NOMO-1 treated with DMSO at 0.1 percent for 48 hours (cell line): ENCODE results near the gene MAPK12.

Experiments
- DNase-seq: peaks from one replicate; lab custom pipeline; 2025; ENCODE audit not compliant: unreplicated experiment; lab: John Stamatoyannopoulos, UW

The MAPK12 gene

DNA sequence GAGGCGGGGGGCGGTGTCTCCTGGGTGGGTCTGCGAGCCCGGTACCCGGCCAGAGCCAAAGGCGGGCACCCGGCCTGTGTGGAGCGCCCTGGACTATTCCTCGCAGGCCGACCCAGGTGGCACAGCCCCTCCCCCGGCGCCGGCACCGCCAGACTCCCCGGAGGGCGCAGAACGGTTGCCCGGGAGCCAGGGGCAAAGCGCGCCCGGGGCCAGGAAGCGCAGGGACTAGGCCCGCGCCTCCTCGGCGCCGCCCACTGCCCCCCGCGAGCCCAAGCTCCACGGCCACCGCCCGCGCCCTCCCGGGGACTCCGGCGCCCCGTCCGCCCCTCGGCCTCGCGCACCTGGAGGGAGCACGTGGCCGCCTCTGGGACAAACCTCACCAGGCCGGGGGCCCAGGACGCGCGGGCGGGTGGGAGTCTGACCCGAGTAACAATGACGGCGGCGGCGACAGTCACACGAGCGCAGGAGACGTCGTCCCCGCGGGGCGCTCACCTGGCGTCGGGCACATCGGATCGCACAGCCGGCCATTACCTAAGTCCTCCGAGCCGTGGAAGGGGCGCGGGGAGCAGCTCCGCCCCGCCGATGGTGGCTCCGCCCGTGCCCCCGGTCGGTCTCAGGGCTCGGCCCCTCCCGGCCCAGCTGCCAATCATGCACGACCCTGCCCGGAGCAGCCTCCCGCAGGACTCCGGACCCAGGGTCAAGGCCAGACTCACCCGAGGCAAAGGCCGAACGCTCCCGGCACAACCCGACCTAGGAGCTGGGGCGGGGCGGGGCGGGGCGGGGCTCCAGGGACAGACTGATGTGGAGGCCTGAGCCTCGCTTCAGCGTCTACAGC lies 38.5 kb upstream of the MAPK12 start:
- DNase-seq, result no peak

DNA sequence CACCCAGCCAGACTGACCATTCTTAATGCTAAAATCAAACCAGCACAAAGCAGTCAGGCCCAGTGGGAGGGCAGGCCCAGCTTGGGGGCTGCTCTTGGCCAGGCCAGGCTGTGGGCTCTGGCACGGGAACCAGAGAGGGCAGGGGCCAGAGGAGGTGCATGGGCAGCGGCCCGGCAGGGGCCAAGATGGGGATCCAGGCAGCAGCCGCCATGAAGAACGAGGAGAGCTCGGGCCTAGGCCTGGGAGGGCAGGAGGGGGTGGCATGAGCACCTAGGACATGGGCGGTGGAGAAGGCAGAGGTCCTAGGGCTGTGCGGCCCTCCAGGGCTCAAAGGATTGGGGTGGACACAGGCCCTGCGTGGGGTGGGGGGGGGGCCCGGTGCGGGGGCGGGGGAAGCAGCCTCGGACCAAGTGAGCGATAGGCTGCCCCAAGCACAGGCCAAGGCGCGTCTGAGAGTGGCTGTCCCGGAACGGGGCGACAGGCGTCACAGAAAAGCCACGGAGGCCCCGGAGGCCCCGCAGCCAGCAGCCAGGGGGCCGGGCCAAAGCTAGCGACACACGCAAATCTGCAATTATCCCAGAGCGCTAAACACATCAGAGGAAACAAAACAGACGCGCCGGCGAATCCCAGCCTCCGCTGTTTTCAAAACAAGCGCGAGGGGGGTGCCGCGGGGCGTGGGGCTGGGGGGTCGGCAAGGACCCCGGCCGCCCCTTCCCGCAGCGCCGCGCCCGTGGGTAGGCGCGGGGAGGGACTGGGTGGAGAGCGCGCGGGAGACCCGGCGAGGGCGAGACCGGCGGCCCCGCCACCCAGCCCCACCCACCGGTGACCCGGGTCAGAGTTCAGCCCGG lies 37.7 kb upstream of the MAPK12 start:
- DNase-seq, result no peak

DNA sequence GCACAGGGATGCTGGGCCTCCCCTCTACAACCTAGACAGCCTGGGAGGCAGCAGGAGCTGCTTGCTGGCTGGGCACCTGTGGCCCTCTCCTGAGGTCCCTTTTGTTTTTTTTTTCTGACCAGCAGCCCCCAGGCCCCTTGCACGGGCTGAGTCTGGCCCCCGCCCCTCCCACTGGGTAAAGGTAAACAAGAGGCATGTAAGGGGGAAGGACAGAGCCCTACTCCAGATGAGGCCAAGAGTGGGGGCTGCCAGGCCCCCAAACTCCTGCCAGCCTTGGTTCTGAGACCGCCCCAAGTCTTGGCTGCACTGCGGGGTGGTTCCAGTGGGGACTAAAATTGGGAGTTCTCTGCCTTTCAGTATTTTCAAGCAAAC lies 36.8 kb upstream of the MAPK12 start:
- no peak for DNase-seq

DNA sequence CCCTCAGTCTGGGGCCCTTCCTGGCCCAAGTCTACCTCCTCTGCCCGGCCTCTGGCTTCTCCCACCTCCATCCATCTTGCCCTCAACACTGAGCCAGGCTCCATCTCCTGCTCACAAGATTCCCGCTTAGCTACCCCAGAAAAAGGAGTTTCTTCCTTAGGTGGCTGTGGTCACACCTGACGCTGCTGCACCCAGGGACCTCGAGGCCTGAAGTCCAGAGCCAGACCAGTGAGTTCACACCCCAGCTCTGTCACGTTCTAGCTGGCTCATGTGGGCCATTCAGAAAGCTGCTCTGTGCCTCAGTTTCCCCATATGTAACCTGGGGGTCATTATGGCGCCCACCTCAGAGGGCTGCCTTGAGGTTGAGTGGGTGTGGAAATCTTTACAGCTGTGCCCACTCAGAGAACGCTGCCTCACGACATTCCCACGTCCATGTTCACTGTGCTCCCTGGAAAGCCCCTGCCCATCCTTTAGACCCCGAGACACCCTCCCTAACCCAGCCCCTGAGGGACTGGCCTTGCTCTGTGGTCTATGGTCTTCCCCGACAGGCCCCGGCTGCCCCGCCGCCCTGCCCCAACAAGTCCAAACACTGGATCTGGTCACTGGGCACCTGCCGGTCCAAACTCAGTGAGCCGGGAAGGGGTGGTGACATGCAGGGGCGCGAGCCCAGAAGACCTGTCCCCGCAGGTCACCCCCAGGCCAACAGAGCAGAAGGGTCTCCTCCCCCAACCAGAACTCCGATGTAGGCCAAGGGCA lies 36.2 kb upstream of the MAPK12 start:
- DNase-seq, result no peak

- DNase-seq, result no peak
These were observed 35.4 kb upstream of the MAPK12 start for GRCh38 chr22:50296658-50297490.

DNA sequence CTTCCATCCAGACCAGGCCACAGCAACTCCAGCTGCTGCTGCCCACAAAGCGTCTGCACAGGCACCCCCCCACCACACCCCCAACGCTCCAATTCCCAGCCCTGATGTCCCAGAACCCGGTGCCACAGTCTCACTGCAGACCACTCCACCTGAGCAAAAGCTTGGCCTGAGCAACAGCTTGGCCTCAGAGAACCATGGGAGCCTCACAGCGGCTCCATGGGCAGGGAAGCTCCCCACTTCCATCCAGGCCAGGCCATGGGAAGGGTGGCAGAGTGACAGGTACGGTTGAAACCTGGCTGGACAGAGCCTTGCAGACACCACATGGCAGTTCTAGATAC lies 32.8 kb upstream of the MAPK12 start:
- no peak for DNase-seq

- no peak for DNase-seq
These were observed 32.2 kb upstream of the MAPK12 start for GRCh38 chr22:50293441-50294318.

DNA sequence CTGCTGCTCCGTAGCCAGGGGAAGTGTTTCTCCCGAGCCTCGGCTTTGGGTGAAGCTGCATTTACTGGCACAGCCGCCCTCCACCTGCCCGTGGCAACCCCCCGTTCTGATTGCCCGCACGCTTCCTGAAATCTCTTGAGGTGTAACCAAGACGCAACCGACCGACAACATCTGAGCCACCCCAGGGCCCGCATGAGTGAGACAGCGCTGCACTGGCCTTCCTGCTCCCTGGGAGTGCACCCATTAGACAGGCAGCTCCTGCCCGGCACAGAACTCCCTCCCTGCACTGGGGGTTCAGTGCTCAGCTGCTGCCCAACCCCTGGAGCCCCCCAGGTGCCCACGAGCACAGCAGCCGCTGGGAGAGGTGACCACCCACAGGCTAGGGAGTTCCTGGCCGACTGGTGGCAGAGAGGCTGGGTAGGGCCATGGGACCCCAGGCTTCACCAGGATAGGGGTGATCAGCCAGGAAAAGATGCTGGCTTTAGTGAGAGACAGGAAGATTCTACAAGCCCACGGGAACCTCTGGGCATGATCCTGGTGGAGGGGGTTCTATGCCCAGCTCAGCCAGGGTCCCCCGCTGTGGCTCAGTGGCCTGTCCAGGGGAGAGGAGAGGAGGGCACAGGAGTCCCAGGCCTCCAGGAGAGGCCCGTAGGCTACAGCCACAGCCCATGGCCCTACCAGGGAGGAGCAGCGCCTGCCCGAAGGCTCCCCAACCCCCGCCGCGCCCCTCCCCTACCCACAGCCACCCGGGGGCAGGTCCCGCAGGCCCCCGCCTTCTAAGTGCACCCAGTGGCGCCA lies 31.4 kb upstream of the MAPK12 start:
- no peak for DNase-seq

- DNase-seq, result no peak
These were observed 28.6 kb upstream of the MAPK12 start for GRCh38 chr22:50289942-50290630.

DNA sequence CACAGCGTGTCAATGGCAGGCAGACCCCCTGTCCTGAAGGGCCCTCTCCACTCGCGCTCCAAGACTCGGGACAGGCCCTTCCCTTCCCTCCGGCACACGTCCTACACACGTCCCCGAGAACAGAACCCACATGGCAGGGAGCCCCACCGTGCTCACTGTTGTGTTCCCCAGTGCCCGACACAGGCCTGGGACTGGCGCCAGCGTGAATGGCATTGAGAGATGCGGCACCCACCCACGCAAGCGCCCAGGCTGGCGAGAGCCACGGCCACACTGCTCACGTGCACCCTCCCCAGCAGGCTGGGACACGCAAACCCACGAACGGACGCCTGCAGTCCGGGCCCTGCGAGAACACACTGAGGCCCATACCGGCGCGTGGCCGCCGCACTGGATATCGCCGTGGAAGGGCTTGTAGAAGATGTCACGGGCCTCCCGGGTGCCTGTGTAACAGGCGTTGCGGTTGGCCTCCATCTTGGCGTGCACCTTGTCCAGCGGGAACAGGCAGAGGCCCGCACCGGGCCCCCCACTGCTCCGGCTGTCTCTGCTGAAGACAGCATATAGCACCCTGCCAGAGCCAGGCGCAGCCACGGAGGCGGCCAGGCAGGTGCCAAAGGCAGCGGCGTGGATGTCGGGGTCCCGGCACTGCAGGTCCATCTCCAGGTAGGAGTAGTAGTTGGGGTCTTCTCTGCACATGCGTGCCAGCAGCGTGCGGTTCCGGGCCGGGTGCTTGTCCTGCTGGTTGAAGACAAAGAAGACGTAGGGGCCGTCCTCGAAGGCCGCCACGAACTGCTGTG lies 27.9 kb upstream of the MAPK12 start:
- no peak for DNase-seq

- no peak for DNase-seq
These were observed 26.2 kb upstream of the MAPK12 start for GRCh38 chr22:50287731-50288130.

DNA sequence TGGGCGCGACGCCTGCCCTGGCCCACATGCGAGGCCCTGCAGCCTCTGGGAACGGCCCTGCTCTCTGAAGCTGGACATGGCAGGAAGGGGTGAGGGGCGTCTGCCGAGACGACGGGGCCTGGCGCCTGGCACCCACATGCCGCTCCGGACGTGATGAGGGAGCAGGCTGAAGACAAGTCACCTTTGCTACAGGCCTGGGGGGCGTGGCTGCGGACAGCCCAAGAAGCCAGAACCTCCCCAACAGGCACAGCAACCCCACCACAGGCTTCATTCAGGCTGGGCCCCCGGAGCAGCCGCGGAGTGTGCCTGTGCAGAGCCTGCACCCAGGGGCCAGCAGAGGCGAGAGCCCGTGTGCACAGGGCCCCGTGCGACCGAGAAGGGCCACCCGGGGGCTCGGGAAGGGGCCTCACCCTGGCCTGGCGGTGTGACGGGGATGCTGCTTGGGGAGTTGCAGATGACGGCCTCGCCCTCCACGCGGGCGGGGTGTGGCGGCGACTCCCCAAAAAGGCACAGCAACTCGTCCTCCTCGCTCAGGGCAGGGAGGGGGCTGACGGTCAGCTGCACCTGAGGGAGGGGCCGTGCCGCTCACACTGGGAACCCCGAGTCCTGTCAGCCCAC lies 25.3 kb upstream of the MAPK12 start:
- DNase-seq, result no peak

- no peak for DNase-seq
These were observed 24.8 kb upstream of the MAPK12 start for GRCh38 chr22:50286275-50286674.

DNA sequence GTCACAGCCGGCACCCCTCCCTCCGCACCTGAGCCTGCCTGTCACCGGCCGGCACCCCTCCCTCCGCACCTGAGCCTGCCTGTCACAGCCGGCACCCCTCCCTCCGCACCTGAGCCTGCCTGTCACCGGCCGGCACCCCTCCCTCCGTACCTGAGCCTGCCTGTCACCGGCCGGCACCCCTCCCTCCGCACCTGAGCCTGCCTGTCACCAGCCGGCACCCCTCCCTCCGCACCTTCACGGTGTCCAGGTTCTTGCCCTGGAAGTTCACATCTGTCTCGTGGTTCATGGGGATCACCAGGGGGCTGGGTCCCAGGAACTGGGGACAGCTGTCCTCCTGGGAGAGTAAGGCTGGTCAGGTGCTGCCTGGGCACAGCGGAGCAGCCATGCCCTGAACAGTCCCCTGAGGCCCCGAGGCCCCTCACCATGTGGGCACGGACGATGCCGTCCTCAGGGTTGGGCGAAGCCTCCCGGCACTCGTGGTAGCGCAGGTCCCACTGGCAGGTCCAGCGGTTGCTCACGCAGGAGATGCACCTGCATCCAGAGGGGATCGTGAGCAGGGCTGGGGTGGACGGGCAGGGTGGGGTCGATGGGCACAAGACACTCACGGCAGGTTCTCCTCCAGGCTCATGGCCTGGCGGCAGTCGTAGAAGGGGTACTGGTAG lies 24.2 kb upstream of the MAPK12 start:
- DNase-seq, result no peak

DNA sequence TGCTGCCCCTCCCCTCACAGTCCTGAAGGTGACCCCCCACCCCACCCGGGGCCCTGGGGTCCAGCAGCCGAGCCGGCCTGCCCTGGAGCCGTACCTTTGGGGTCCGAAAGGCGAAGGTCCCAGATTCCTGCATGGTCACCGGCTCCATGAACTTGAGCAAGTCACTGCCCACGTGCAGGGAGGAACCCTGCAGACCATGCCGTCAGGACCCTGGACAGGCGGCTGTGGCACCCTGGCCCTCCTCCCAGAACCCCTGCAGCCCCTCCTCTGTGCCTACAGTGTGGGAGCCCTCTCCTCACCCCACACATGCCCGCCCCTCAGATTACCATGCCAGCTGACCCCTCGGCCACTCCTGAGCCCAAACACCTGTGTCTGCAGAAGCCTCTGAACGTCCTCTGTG lies 23.0 kb upstream of the MAPK12 start:
- DNase-seq, result no peak

- DNase-seq, result no peak
These were observed 22.3 kb upstream of the MAPK12 start for GRCh38 chr22:50283821-50284220.
